Osteoblast (primary cell): ENCODE results near the gene SMIM45.
A peak's percentile ranks its signal among the peaks of the same experiment; 100 is the strongest.

Source experiments
- DNase-seq: peaks from one replicate; pipeline ENCODE4 v3.0.0; 2011; ENCODE audit warnings: low spot score, mixed read lengths; ENCODE audit not compliant: insufficient read length; ENCODE audit errors: missing footprints
- H2AFZ ChIP-seq: 2 replicates; pipeline ENCODE4 v1.6.0; 2011; ENCODE audit warnings: mild to moderate bottlenecking, low read length
- H3K27ac ChIP-seq: 2 replicates; pipeline ENCODE4 v1.5.1; 2011; ENCODE audit warnings: mild to moderate bottlenecking, low read depth, low read length, moderate library complexity
- H3K27me3 ChIP-seq: 2 replicates; pipeline ENCODE4 v1.6.0; 2012; ENCODE audit warnings: mild to moderate bottlenecking, control low read depth, inconsistent platforms, low read length, moderate library complexity; ENCODE audit not compliant: insufficient read depth
- H3K36me3 ChIP-seq: 2 replicates; pipeline ENCODE4 v1.5.1; 2011; ENCODE audit warnings: mild to moderate bottlenecking, low read length, control low read depth, moderate library complexity; ENCODE audit not compliant: insufficient read depth
- H3K4me1 ChIP-seq: 2 replicates; pipeline ENCODE4 v1.5.1; 2011; ENCODE audit warnings: mild to moderate bottlenecking, low read length, control low read depth, moderate library complexity; ENCODE audit not compliant: insufficient read depth
- H3K4me2 ChIP-seq: 2 replicates; pipeline ENCODE4 v1.6.0; 2011; ENCODE audit warnings: mild to moderate bottlenecking, low read length; ENCODE audit not compliant: insufficient read depth
- H3K4me3 ChIP-seq: fragments of 200-600 bp; sonication (generic); 3 replicates; pipeline ENCODE4 v1.5.1; 2012; ENCODE audit warnings: mild to moderate bottlenecking, low read length, inconsistent platforms; ENCODE audit not compliant: insufficient read depth
- H3K79me2 ChIP-seq: 2 replicates; pipeline ENCODE4 v1.6.0; 2012; ENCODE audit warnings: mild to moderate bottlenecking, low read length, control low read depth, inconsistent platforms; ENCODE audit not compliant: insufficient read depth
- H3K9me3 ChIP-seq: 2 replicates; pipeline ENCODE4 v1.5.1; 2011; ENCODE audit warnings: low read depth, low read length, control low read depth
- H4K20me1 ChIP-seq: 2 replicates; pipeline ENCODE4 v1.6.0; 2012; ENCODE audit warnings: mild to moderate bottlenecking, low read length, control low read depth; ENCODE audit not compliant: insufficient read depth
- CTCF ChIP-seq: IDR thresholded peaks from 2 replicates; pipeline ENCODE4 v1.5.1; 2011; ENCODE audit warnings: mild to moderate bottlenecking, low read depth, low read length, moderate library complexity; ENCODE audit errors: extremely low read depth

SMIM45 gene

GRCh38 chr22:41933411-41934177 is 18.4 kb upstream of the SMIM45 start:
- Histone ChIP-seq H3K4me2 (no peak overlapping the region), H4K20me1 (no peaks in the 10 kb centered on the region), H3K4me3 (no peak overlapping the region), H3K79me2 (no peaks in the 10 kb centered on the region), H2AFZ (no peak overlapping the region), H3K27ac (no peak overlapping the region), H3K27me3 (no peaks in the 10 kb centered on the region), H3K36me3 (no peaks in the 10 kb centered on the region), H3K4me1 (no peaks in the 10 kb centered on the region), H3K9me3 (no peaks in the 10 kb centered on the region)
- TF ChIP-seq CTCF = no peak
- DNase-seq = peak; percentile 81

- H4K20me1 ChIP-seq = no peaks in the 10 kb centered on the region
- H2AFZ ChIP-seq = no peak overlapping the region
- no peak overlapping the region for H3K4me3 ChIP-seq
- peak; percentile 52 for DNase-seq
- no peaks in the 10 kb centered on the region for H3K9me3 ChIP-seq
- no peak overlapping the region for H3K27ac ChIP-seq
- H3K79me2 ChIP-seq = no peaks in the 10 kb centered on the region
- no peaks in the 10 kb centered on the region for H3K4me1 ChIP-seq
- H3K27me3 ChIP-seq = no peaks in the 10 kb centered on the region
- no peak overlapping the region for H3K4me2 ChIP-seq
- H3K36me3 ChIP-seq = no peaks in the 10 kb centered on the region
- TF ChIP-seq CTCF = no peak
Measured at GRCh38 chr22:41934284-41935014, 17.5 kb upstream of the SMIM45 start.

- no peak for DNase-seq
- no peak overlapping the region for H3K4me2 ChIP-seq
- H3K79me2 ChIP-seq = no peaks in the 10 kb centered on the region
- no peak for TF ChIP-seq CTCF
- H3K27ac ChIP-seq = no peak overlapping the region
- H3K4me3 ChIP-seq = no peak overlapping the region
- no peaks in the 10 kb centered on the region for H3K4me1 ChIP-seq
- H2AFZ ChIP-seq = no peak overlapping the region
- H3K27me3 ChIP-seq = no peaks in the 10 kb centered on the region
- H3K9me3 ChIP-seq = no peaks in the 10 kb centered on the region
- no peaks in the 10 kb centered on the region for H3K36me3 ChIP-seq
- H4K20me1 ChIP-seq = no peaks in the 10 kb centered on the region
Measured at GRCh38 chr22:41935015-41935351, 17.0 kb upstream of the SMIM45 start.

GRCh38 chr22:41935509-41935908 is 16.4 kb upstream of the SMIM45 start:
- Histone ChIP-seq H3K79me2 (no peaks in the 10 kb centered on the region), H4K20me1 (no peaks in the 10 kb centered on the region), H3K4me1 (peaks cover 2% of the 10 kb centered on the region), H3K4me2 (no peak overlapping the region), H3K27me3 (no peaks in the 10 kb centered on the region), H3K4me3 (no peak overlapping the region), H3K36me3 (no peaks in the 10 kb centered on the region), H2AFZ (no peak overlapping the region), H3K27ac (no peak overlapping the region), H3K9me3 (no peaks in the 10 kb centered on the region)
- no peak for DNase-seq
- no peak for TF ChIP-seq CTCF
